HG02610 (cell line): Measurements from ENCODE around the gene KATNAL1.
"Not testable (repeated sequence)": the region's sequence is repeated elsewhere in the genome, so short reads cannot be mapped to it uniquely, and the experiment has no call there.

ENCODE experiments used
- ATAC-seq: cut with Tn5 transposase; IDR thresholded peaks from one replicate; pipeline ENCODE4 v1.9.1; 2021; ENCODE audit warnings: mild to moderate bottlenecking, moderate library complexity; ENCODE audit not compliant: unreplicated experiment

Gene KATNAL1

GRCh38 chr13:30295116-30295515 lies 12.2 kb downstream of the KATNAL1 start:
- ATAC-seq, result no peak

- no peak for ATAC-seq
Measured at GRCh38 chr13:30294004-30294403, 13.3 kb downstream of the KATNAL1 start.

- ATAC-seq, result no peak
Measured at GRCh38 chr13:30292325-30292724, 15.0 kb downstream of the KATNAL1 start.

GRCh38 chr13:30290812-30291436 lies 16.4 kb downstream of the KATNAL1 start:
- no peak for ATAC-seq

- ATAC-seq, result no peak
Measured at GRCh38 chr13:30289533-30289932, 17.8 kb downstream of the KATNAL1 start.

- not testable (repeated sequence) for ATAC-seq
Measured at GRCh38 chr13:30286059-30286458, 21.3 kb downstream of the KATNAL1 start.

- peak; percentile 66 for ATAC-seq
Measured at GRCh38 chr13:30276178-30276577, 31.2 kb downstream of the KATNAL1 start.

GRCh38 chr13:30274083-30274482 lies 33.3 kb downstream of the KATNAL1 start:
- no peak for ATAC-seq

GRCh38 chr13:30270035-30270434 lies 37.3 kb downstream of the KATNAL1 start:
- ATAC-seq, result not testable (repeated sequence)

- ATAC-seq, result no peak
Measured at GRCh38 chr13:30268673-30269072, 38.7 kb downstream of the KATNAL1 start.

GRCh38 chr13:30266756-30267155 lies 40.6 kb downstream of the KATNAL1 start:
- no peak for ATAC-seq

GRCh38 chr13:30259149-30259733 lies 48.1 kb downstream of the KATNAL1 start:
- ATAC-seq, result not testable (repeated sequence)

GRCh38 chr13:30257468-30258099 lies 49.8 kb downstream of the KATNAL1 start:
- ATAC-seq, result no peak

GRCh38 chr13:30256713-30257467 lies 50.5 kb downstream of the KATNAL1 start:
- ATAC-seq, result no peak

- ATAC-seq, result no peak
Measured at GRCh38 chr13:30255696-30256095, 51.7 kb downstream of the KATNAL1 start.

GRCh38 chr13:30253830-30254229 lies 53.5 kb downstream of the KATNAL1 start:
- ATAC-seq, result no peak

- ATAC-seq, result no peak
Measured at GRCh38 chr13:30247406-30247805, 59.9 kb downstream of the KATNAL1 start.

GRCh38 chr13:30241532-30241931 lies 65.8 kb downstream of the KATNAL1 start:
- ATAC-seq, result no peak

GRCh38 chr13:30240608-30241007 lies 66.7 kb downstream of the KATNAL1 start:
- no peak for ATAC-seq

GRCh38 chr13:30235216-30235615 lies 72.1 kb downstream of the KATNAL1 start:
- no peak for ATAC-seq

- no peak for ATAC-seq
Measured at GRCh38 chr13:30234619-30235162, 72.7 kb downstream of the KATNAL1 start.
